T-helper 1 cell treated with Interleukin-12 subunit alpha and Interleukin-12 subunit beta and Interleukin-4 antibody, amounts not matched to agents 30 μg/mL and 1 μg/mL, for 36 hours (primary cell): Measurements from ENCODE around the gene MARK4.

Experiments used
- H3K27ac Mint-ChIP-seq: one replicate; pipeline ENCODE4 v1.8.0; 2021; ENCODE audit warnings: mild to moderate bottlenecking, mixed read lengths
- H3K27me3 Mint-ChIP-seq: one replicate; pipeline ENCODE4 v1.8.0; 2021; ENCODE audit warnings: low read depth, mixed read lengths
- H3K36me3 Mint-ChIP-seq: one replicate; pipeline ENCODE4 v1.8.0; 2021; ENCODE audit warnings: low read depth, mixed read lengths
- H3K4me1 Mint-ChIP-seq: one replicate; pipeline ENCODE4 v1.8.0; 2021; ENCODE audit warnings: low read depth, mixed read lengths
- H3K4me3 Mint-ChIP-seq: one replicate; pipeline ENCODE4 v1.8.0; 2021; ENCODE audit warnings: mild to moderate bottlenecking, moderate library complexity, mixed read lengths
- H3K9me3 Mint-ChIP-seq: one replicate; pipeline ENCODE4 v1.8.0; 2021; ENCODE audit warnings: mixed read lengths

MARK4 gene

GRCh38 chr19:45250832-45251451, at the start of gene MARK4:
Gene MARK4, plus strand, starts transcription at chr19:45251271. Its CDS starts 318 bp downstream, at chr19:45251589.
- Mint-ChIP-seq H3K36me3 (no peaks in the 10 kb centered on the region), H3K4me3 (peak within 1 kb of the TSS; percentile 94), H3K4me1 (peaks cover 24% of the 10 kb centered on the region), H3K9me3 (no peaks in the 10 kb centered on the region), H3K27me3 (peaks cover 8% of the 10 kb centered on the region), H3K27ac (peak within 1 kb of the TSS; percentile 89)

- Mint-ChIP-seq H3K36me3 (no peaks in the 10 kb centered on the region), H3K4me1 (no peaks in the 10 kb centered on the region), H3K4me3 (no peak overlapping the region), H3K27me3 (no peaks in the 10 kb centered on the region), H3K27ac (no peak overlapping the region), H3K9me3 (no peaks in the 10 kb centered on the region)
These were observed 48.4 kb upstream of the MARK4 start for GRCh38 chr19:45202637-45203036.

- peaks cover 2% of the 10 kb centered on the region for H3K27me3 Mint-ChIP-seq
- H3K36me3 Mint-ChIP-seq, result no peaks in the 10 kb centered on the region
- no peak overlapping the region for H3K27ac Mint-ChIP-seq
- no peaks in the 10 kb centered on the region for H3K9me3 Mint-ChIP-seq
- H3K4me3 Mint-ChIP-seq, result no peak overlapping the region
- H3K4me1 Mint-ChIP-seq, result peaks cover 3% of the 10 kb centered on the region
These were observed 45.3 kb upstream of the MARK4 start for GRCh38 chr19:45205810-45206209.

DNA sequence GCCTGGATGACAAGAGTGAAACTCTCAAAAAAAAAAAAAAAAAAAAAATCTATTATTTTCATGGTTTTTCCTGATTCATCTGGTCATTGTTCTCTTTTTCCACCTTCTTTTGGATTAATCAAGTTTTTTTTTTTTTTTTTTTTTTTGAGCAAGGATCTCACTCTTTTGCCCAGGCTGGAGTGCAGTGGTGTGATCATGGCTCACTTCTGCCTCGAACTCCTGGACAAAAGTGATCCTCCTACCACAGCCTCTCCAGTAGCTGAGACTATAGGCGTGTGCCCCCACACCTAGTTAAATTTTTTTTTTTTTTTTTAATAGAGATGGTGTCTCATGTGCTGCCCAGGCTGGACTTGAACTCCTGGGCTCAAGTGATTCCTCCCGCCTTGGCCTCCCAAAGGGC, 44.7 kb upstream of the MARK4 start:
- H3K4me1 Mint-ChIP-seq, result peaks cover 3% of the 10 kb centered on the region
- no peak overlapping the region for H3K27ac Mint-ChIP-seq
- H3K36me3 Mint-ChIP-seq, result no peaks in the 10 kb centered on the region
- no peaks in the 10 kb centered on the region for H3K9me3 Mint-ChIP-seq
- H3K4me3 Mint-ChIP-seq, result no peak overlapping the region
- H3K27me3 Mint-ChIP-seq, result peaks cover 8% of the 10 kb centered on the region

DNA sequence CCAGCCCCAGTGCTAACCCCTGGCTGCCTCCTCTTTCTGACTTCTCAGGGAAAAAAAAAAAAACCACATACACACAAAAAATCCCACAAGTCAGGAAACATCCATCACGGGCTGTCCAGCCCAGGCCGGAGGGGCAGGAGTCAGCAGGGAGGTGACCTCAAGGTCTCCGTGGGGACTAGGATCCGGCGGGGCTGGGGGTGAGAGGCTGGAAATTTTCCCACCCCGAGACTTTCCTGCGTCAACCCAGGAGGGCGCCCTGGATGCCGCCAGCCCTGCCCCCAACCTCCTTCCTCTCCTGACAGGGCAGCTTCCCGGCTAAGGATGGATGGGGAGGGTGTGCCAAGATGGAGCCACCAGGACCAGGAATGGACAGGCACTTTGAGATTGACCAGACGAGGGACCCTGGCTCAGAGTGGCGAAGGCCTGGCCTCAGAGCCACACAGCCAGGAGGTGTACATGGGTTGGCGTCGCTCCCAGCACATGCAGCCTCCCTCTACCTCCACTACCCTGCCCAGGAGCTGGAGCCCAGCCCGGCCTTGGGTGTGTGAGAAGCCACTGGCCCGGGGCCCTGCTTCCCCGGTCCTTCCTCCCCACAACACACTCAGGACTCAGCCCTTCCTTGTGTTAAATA, 39.2 kb upstream of the MARK4 start:
- Mint-ChIP-seq H3K9me3 (no peaks in the 10 kb centered on the region), H3K36me3 (no peaks in the 10 kb centered on the region), H3K4me3 (no peak overlapping the region), H3K27me3 (peaks cover 47% of the 10 kb centered on the region), H3K27ac (no peak overlapping the region), H3K4me1 (peaks cover 7% of the 10 kb centered on the region)

DNA sequence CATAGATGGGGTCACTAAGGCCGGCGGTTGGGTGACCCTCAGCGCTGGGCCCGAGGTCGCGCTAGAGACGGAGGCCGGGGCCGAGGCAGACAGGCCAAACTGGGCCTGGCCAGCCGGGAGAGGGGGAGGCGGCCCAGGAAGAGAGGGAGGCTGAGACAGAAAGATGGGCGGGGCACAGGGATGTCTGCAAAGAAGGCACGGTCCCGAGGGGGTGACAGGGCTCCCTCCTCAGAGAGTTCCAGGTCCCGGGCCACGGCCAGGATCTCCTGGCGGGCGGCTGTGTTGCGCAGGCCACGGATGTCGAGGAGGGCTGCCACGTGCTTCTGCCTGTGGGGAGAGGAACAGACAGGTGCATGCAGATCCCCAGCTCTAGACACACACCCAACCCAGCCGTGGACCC, 38.0 kb upstream of the MARK4 start:
- H3K36me3 Mint-ChIP-seq, result no peaks in the 10 kb centered on the region
- H3K9me3 Mint-ChIP-seq, result no peaks in the 10 kb centered on the region
- H3K4me3 Mint-ChIP-seq, result no peak overlapping the region
- peaks cover 50% of the 10 kb centered on the region for H3K27me3 Mint-ChIP-seq
- H3K27ac Mint-ChIP-seq, result peak overlapping the region; percentile 31
- H3K4me1 Mint-ChIP-seq, result peaks cover 7% of the 10 kb centered on the region

DNA sequence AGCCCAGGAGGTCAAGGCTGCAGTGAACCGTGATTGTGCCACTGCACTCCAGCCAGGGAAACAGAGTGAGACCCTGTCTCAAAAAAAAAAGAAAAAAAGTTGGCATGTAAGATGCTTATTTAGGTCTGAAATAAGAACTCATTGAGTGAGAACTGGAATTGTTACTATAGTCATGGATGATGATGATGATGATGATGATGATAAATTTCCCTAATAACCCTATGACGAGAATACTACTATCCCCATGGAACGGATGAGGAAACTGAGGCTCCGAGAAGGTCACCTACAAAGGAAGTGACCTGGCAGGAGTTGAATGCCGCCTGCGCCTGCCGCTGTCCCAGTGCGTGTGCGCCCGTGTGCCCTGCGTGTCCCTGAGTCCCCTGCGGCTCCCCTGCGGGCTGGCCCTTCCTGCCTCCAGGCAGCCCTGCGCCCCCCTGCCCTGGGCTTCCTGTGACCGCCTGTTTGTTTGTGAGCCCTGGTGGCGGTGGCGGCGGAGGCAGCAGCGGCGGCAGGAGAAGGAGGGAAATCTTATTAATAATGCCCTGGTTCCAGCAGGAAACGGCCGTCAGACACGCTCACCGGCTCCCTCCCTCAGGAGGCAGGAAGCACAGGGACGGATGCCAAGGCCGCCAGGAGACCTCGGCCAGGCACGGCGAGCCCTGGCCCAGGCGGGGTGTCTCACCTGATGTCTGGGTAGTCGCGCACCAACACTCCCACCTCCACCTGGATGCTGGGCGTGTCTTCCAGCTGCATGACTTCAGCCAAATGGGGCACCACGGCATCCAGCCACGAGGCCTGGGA, 35.5 kb upstream of the MARK4 start:
- Mint-ChIP-seq H3K27me3 (peaks cover 66% of the 10 kb centered on the region), H3K4me3 (no peak overlapping the region)

DNA sequence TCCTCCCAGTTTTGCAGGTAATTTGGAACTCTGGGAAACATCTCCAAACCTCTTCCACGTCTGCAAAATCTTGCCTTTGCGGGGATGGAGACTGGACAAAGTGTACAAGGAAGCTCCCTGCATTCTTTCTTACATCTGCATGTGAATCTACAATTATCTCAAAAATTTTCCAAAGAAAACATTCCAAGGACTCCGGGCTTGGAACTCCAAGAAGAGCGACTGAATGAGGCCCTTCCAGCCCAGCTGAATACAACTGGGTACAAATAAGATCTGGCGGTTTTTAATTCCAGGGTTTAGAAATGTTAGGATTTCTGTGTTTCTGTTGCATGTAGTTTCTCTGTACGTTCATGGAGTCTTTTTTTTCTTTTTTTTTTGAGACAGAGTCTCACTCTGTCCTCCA, 34.4 kb upstream of the MARK4 start:
- Mint-ChIP-seq H3K4me1 (peaks cover under 1% of the 10 kb centered on the region), H3K27me3 (peaks cover 56% of the 10 kb centered on the region), H3K27ac (no peak overlapping the region), H3K36me3 (no peaks in the 10 kb centered on the region), H3K4me3 (no peak overlapping the region), H3K9me3 (no peaks in the 10 kb centered on the region)

More for the DNA sequence above, 35.5 kb upstream of the MARK4 start:
- Mint-ChIP-seq H3K27ac (no peak overlapping the region), H3K9me3 (no peaks in the 10 kb centered on the region), H3K4me1 (peaks cover 4% of the 10 kb centered on the region), H3K36me3 (no peaks in the 10 kb centered on the region)

GRCh38 chr19:45217193-45217956, 33.7 kb upstream of the MARK4 start:
- Mint-ChIP-seq H3K4me3 (no peak overlapping the region), H3K9me3 (no peaks in the 10 kb centered on the region), H3K4me1 (no peaks in the 10 kb centered on the region), H3K27ac (no peak overlapping the region), H3K27me3 (peaks cover 57% of the 10 kb centered on the region), H3K36me3 (no peaks in the 10 kb centered on the region)

- Mint-ChIP-seq H3K4me3 (no peak overlapping the region), H3K27me3 (peaks cover 56% of the 10 kb centered on the region), H3K9me3 (no peaks in the 10 kb centered on the region), H3K27ac (no peak overlapping the region), H3K4me1 (no peaks in the 10 kb centered on the region), H3K36me3 (no peaks in the 10 kb centered on the region)
These were observed 33.1 kb upstream of the MARK4 start for GRCh38 chr19:45217957-45218334.

DNA sequence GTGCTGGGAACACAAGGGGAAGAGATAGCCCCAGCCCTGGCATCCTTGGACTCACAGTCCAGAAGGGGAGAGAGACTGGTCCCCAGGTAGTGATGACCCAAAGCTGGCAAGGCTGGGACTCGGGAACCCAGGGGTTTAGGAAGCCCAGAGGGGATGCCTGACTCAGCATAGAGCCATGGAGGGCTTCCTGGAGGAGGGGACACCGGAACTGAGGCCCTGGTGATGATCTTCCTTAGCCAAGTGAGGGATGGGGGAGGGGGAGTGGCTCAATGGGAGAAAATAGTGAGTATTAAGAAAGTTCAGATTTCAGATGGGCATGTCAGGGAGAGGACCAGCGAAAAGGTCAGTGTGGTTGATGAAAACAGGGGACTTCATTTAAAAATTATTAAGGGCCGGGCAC, 32.6 kb upstream of the MARK4 start:
- Mint-ChIP-seq H3K9me3 (no peaks in the 10 kb centered on the region), H3K27me3 (peaks cover 53% of the 10 kb centered on the region), H3K36me3 (no peaks in the 10 kb centered on the region), H3K4me1 (no peaks in the 10 kb centered on the region), H3K4me3 (no peak overlapping the region), H3K27ac (no peak overlapping the region)

DNA sequence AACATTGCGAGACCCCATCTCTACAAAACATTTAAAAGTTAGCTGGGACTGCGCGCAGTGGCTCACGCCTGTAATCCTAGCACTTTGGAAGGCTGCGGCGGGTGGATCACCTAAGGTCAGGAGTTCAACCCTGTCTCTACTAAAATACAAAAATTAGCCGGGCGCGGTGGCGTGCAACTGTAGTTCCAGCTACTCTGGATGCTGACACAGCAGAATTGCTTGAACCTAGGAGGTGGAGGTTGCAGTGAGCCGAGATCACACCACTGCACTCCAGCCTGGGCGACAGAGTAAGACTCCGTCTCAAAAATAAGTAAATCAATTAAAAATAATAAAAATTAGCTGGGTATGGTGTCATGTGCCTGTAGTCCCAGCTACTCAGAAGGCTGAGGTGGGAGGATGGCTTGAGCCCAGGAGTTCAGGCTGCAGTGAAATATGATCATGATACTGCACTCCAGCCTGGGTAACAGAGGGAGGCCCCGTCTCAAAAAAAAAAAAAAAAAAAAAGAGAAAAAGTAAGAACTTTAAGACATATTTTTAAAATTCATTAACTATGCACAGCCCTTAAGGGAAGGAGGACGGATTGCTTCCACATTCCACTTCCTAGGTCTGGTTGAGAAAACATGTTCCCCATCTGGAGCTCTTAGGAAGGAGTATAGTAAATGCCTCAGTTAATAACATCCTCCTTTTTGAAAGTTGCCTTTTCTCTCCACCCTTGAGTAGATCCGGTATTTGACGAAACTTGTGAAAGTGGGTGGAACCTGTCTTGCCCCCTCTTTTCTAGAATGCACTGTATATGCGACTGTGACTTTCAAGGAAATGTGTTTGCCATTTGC, 31.9 kb upstream of the MARK4 start:
- Mint-ChIP-seq H3K27me3 (peaks cover 46% of the 10 kb centered on the region), H3K9me3 (no peaks in the 10 kb centered on the region), H3K27ac (no peak overlapping the region)

GRCh38 chr19:45222724-45223123, 28.3 kb upstream of the MARK4 start:
- H3K4me3 Mint-ChIP-seq, result no peak overlapping the region
- H3K27ac Mint-ChIP-seq, result no peak overlapping the region
- H3K9me3 Mint-ChIP-seq, result no peaks in the 10 kb centered on the region
- no peaks in the 10 kb centered on the region for H3K36me3 Mint-ChIP-seq
- H3K27me3 Mint-ChIP-seq, result peaks cover 21% of the 10 kb centered on the region
- H3K4me1 Mint-ChIP-seq, result no peaks in the 10 kb centered on the region

More for the DNA sequence above, 31.9 kb upstream of the MARK4 start:
- Mint-ChIP-seq H3K4me3 (no peak overlapping the region), H3K4me1 (no peaks in the 10 kb centered on the region), H3K36me3 (no peaks in the 10 kb centered on the region)

GRCh38 chr19:45223879-45224278, 27.2 kb upstream of the MARK4 start:
- Mint-ChIP-seq H3K4me1 (no peaks in the 10 kb centered on the region), H3K4me3 (no peak overlapping the region), H3K27me3 (peaks cover 15% of the 10 kb centered on the region), H3K36me3 (no peaks in the 10 kb centered on the region), H3K9me3 (no peaks in the 10 kb centered on the region), H3K27ac (no peak overlapping the region)
